Transverse colon (tissue), 4 donors: ENCODE measurements around the gene TMEM208.

ENCODE experiments used
- EP300 ChIP-seq: sonication (generic); formaldehyde crosslinking; IDR thresholded peaks from one replicate; pipeline ENCODE4 v1.6.1; 2017; ENCODE audit warnings: antibody characterized with exemption, low read depth
- POLR2A ChIP-seq: fragments of 450-650 bp; IDR thresholded peaks from one replicate; pipeline ENCODE4 v1.6.1; 2016; ENCODE audit warnings: antibody characterized with exemption, mild to moderate bottlenecking, moderate library complexity
- POLR2AphosphoS5 ChIP-seq, 3 donors: sonication (generic); formaldehyde crosslinking; IDR thresholded peaks; one replicate each; pipeline ENCODE4 v1.6.1; 2016; ENCODE audit warnings: antibody characterized with exemption in 3 of 3
- TF ChIP-seq, protein P1 (sequence below), 5 experiments: fragments of 200-600 bp in 3 of 5; fragments of 450-650 bp in 2 of 5; sonication (generic) in 3 of 5; IDR thresholded peaks; 1 replicate in 2 of 5; 2 replicates in 3 of 5; pipeline ENCODE4 v1.5.1; 2016 to 2017; ENCODE audit warnings: antibody characterized with exemption in 5 of 5, inconsistent platforms in 3 of 5, mild to moderate bottlenecking in 2 of 5, moderate library complexity in 1 of 5

DNA sequence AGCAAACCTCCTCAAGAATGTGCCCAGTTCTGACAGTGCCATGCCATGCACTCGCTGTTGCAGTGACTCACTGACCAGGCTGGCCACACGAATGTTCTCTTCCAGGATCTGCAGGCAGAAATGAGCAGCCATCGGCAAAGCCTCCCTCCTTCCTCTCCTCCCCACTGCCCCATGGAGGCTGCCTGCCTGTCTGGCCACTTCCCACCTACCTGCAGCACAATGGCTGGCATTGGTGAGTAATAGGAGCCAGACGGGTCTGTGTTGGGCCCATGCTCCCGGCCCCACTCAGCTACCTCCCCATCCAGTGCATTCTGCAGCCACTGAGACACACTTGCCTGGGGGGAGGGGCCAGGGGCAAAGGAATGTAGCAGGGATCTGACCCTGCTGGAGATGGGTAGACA is 40.4 kb upstream of the TMEM208 start:
- TF ChIP-seq POLR2AphosphoS5 (IDR thresholded peaks at IDR 0.05) (no peak), EP300 (no peak), POLR2A (no peak)
- TF ChIP-seq, protein P1, sequence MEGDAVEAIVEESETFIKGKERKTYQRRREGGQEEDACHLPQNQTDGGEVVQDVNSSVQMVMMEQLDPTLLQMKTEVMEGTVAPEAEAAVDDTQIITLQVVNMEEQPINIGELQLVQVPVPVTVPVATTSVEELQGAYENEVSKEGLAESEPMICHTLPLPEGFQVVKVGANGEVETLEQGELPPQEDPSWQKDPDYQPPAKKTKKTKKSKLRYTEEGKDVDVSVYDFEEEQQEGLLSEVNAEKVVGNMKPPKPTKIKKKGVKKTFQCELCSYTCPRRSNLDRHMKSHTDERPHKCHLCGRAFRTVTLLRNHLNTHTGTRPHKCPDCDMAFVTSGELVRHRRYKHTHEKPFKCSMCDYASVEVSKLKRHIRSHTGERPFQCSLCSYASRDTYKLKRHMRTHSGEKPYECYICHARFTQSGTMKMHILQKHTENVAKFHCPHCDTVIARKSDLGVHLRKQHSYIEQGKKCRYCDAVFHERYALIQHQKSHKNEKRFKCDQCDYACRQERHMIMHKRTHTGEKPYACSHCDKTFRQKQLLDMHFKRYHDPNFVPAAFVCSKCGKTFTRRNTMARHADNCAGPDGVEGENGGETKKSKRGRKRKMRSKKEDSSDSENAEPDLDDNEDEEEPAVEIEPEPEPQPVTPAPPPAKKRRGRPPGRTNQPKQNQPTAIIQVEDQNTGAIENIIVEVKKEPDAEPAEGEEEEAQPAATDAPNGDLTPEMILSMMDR (IDR thresholded peaks at IDR 0.05) = no peak
